22Rv1 (cell line): ENCODE results near the gene CPAMD8.

Experiments
- H3K27ac ChIP-seq: fragments of 450-650 bp; 2 replicates; pipeline ENCODE4 v1.5.1; 2017
- CTCF ChIP-seq: fragments of 450-650 bp; IDR thresholded peaks from 2 replicates; pipeline ENCODE4 v1.5.1; 2017; ENCODE audit warnings: mild to moderate bottlenecking
- ZFX ChIP-seq: fragments of 450-650 bp; IDR thresholded peaks from 2 replicates; pipeline ENCODE4 v1.6.1; 2017; ENCODE audit warnings: antibody characterized with exemption, borderline replicate concordance

CPAMD8 gene

GRCh38 chr19:16889883-16890460 is 136.6 kb downstream of the CPAMD8 start:
- TF ChIP-seq ZFX: no peak
- TF ChIP-seq CTCF: peak; percentile 66
- peak overlapping the region; percentile 81 for H3K27ac ChIP-seq

- peak overlapping the region; percentile 81 for H3K27ac ChIP-seq
- TF ChIP-seq ZFX (no peak), CTCF (no peak)
Measured at GRCh38 chr19:16889366-16889882, 137.2 kb downstream of the CPAMD8 start.

GRCh38 chr19:16888629-16889365 is 137.8 kb downstream of the CPAMD8 start, which contains the start of gene F2RL3:
Gene F2RL3, plus strand, starts transcription at chr19:16888999. Its CDS starts 191 bp downstream, at chr19:16889190.
- H3K27ac ChIP-seq: peak within 1 kb of the TSS; percentile 81
- no peak for TF ChIP-seq ZFX
- TF ChIP-seq CTCF: no peak

GRCh38 chr19:16887353-16888265 is 139.0 kb downstream of the CPAMD8 start:
- TF ChIP-seq ZFX (no peak), CTCF (no peak)
- no peak overlapping the region for H3K27ac ChIP-seq

- TF ChIP-seq ZFX (no peak), CTCF (no peak)
- peak overlapping the region; percentile 47; the same call in 1 of the 2 replicates for H3K27ac ChIP-seq
Measured at GRCh38 chr19:16886305-16886880, 140.2 kb downstream of the CPAMD8 start.

GRCh38 chr19:16885166-16885565 is 141.4 kb downstream of the CPAMD8 start:
- no peak for TF ChIP-seq CTCF
- no peak for TF ChIP-seq ZFX
- no peak overlapping the region for H3K27ac ChIP-seq
